OCI-LY7 (cell line): ENCODE data around the gene SELENOS.

ENCODE experiments used
- EZH2phosphoT487 ChIP-seq: fragments of 200-600 bp; sonication (generic); IDR thresholded peaks from 2 replicates; pipeline ENCODE4 v1.6.1; 2018; ENCODE audit warnings: low read depth, borderline replicate concordance, mild to moderate bottlenecking, mixed run types, antibody characterized with exemption, low read length, moderate library complexity, mixed read lengths
- TF ChIP-seq, protein P1 (sequence below): fragments of 200-600 bp; sonication (generic); conservative IDR thresholded peaks from 2 replicates; pipeline ENCODE4 v1.5.1; 2014; ENCODE audit warnings: mild to moderate bottlenecking, antibody characterized with exemption, low read length, moderate library complexity, mixed read lengths

GRCh38 chr15:101318839-101319238, 41.6 kb upstream of the SELENOS start:
- TF ChIP-seq, protein P1, sequence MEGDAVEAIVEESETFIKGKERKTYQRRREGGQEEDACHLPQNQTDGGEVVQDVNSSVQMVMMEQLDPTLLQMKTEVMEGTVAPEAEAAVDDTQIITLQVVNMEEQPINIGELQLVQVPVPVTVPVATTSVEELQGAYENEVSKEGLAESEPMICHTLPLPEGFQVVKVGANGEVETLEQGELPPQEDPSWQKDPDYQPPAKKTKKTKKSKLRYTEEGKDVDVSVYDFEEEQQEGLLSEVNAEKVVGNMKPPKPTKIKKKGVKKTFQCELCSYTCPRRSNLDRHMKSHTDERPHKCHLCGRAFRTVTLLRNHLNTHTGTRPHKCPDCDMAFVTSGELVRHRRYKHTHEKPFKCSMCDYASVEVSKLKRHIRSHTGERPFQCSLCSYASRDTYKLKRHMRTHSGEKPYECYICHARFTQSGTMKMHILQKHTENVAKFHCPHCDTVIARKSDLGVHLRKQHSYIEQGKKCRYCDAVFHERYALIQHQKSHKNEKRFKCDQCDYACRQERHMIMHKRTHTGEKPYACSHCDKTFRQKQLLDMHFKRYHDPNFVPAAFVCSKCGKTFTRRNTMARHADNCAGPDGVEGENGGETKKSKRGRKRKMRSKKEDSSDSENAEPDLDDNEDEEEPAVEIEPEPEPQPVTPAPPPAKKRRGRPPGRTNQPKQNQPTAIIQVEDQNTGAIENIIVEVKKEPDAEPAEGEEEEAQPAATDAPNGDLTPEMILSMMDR, result no peak
- no peak for TF ChIP-seq EZH2phosphoT487
